Liver (tissue), 9 donors: ENCODE data around the gene PKD1L1. TPM values are rescaled to one million over a fixed set of nuclear protein-coding genes. Genes with fewer than 3 reads are reported as not detected.

Experiments used
- DNase-seq: peaks from one replicate; pipeline ENCODE4 v3.0.0-alpha.2; 2017; ENCODE audit warnings: low spot score
- H3K27ac ChIP-seq, 2 donors: one replicate each; pipeline ENCODE4 v1.7.0; 2013; ENCODE audit warnings: inconsistent platforms in 2 of 2, low read length in 2 of 2, control low read depth in 1 of 2, low read depth in 1 of 2, mild to moderate bottlenecking in 1 of 2
- H3K27me3 ChIP-seq, 4 donors: one replicate each; pipeline versions ENCODE4 v1.6.1 to v1.7.0; 2013; ENCODE audit warnings: low read length in 3 of 4, inconsistent platforms in 1 of 4, mild to moderate bottlenecking in 1 of 4, moderate library complexity in 1 of 4; ENCODE audit not compliant: control insufficient read depth in 4 of 4, insufficient read depth in 4 of 4
- H3K36me3 ChIP-seq, 4 donors: one replicate each; pipeline versions ENCODE4 v1.6.1 to v1.7.0; 2013; ENCODE audit warnings: low read length in 3 of 4, mild to moderate bottlenecking in 3 of 4, low read depth in 1 of 4, moderate library complexity in 1 of 4; ENCODE audit not compliant: control insufficient read depth in 4 of 4, insufficient read depth in 3 of 4
- H3K4me1 ChIP-seq, 4 donors: one replicate each; pipeline versions ENCODE4 v1.6.1 to v1.7.0; 2013; ENCODE audit warnings: low read length in 3 of 4, mild to moderate bottlenecking in 3 of 4, moderate library complexity in 1 of 4; ENCODE audit not compliant: control insufficient read depth in 4 of 4, insufficient read depth in 4 of 4
- H3K4me3 ChIP-seq, 3 donors: one replicate each; pipeline versions ENCODE4 v1.6.1 to v1.7.0; 2013; ENCODE audit warnings: low read length in 3 of 3, control low read depth in 1 of 3, low read depth in 1 of 3, mild to moderate bottlenecking in 1 of 3
- H3K9ac ChIP-seq, 2 donors: one replicate each; pipeline ENCODE4 v1.7.0; 2013; ENCODE audit warnings: low read length in 2 of 2, mild to moderate bottlenecking in 2 of 2, moderate library complexity in 2 of 2, control low read depth in 1 of 2, low read depth in 1 of 2
- H3K9me3 ChIP-seq, 4 donors: one replicate each; pipeline versions ENCODE4 v1.6.1 to v1.7.0; 2013; ENCODE audit warnings: low read length in 3 of 4; ENCODE audit not compliant: control insufficient read depth in 4 of 4
- EGR1 ChIP-seq, 2 donors: IDR thresholded peaks; 2 replicates each; pipeline ENCODE4 v1.6.1; 2016 to 2018; ENCODE audit warnings: antibody characterized with exemption in 2 of 2, low read depth in 2 of 2
- FOXA1 ChIP-seq: IDR thresholded peaks from 2 replicates; pipeline ENCODE4 v1.6.1; 2016; ENCODE audit warnings: antibody characterized with exemption
- FOXA2 ChIP-seq: IDR thresholded peaks from 2 replicates; pipeline ENCODE4 v1.6.1; 2016; ENCODE audit warnings: antibody characterized with exemption
- GABPA ChIP-seq, 2 donors: IDR thresholded peaks in 1 of 2; conservative IDR thresholded peaks in 1 of 2; 2 replicates each; pipeline ENCODE4 v1.6.1; 2016; ENCODE audit warnings: antibody characterized with exemption in 2 of 2, mild to moderate bottlenecking in 1 of 2, moderate library complexity in 1 of 2
- HNF4A ChIP-seq, 2 donors: conservative IDR thresholded peaks; 2 replicates each; pipeline ENCODE4 v1.6.1; 2016; ENCODE audit warnings: antibody characterized with exemption in 2 of 2, mild to moderate bottlenecking in 2 of 2
- HNF4G ChIP-seq: IDR thresholded peaks from 2 replicates; pipeline ENCODE4 v1.6.1; 2016; ENCODE audit warnings: antibody characterized with exemption
- JUND ChIP-seq, 2 donors: IDR thresholded peaks; 2 replicates each; pipeline ENCODE4 v1.6.1; 2016; ENCODE audit warnings: antibody characterized with exemption in 2 of 2
- NR2F2 ChIP-seq: IDR thresholded peaks from 2 replicates; pipeline ENCODE4 v1.6.1; 2016; ENCODE audit warnings: antibody characterized with exemption
- RAD21 ChIP-seq, 2 donors: IDR thresholded peaks; 2 replicates each; pipeline ENCODE4 v1.6.1; 2016; ENCODE audit warnings: antibody characterized with exemption in 2 of 2, mild to moderate bottlenecking in 2 of 2
- RXRA ChIP-seq, 2 donors: IDR thresholded peaks; 2 replicates each; pipeline ENCODE4 v1.6.1; 2017 to 2018; ENCODE audit warnings: antibody characterized with exemption in 2 of 2, mild to moderate bottlenecking in 1 of 2
- SP1 ChIP-seq: IDR thresholded peaks from 2 replicates; pipeline ENCODE4 v1.6.1; 2018; ENCODE audit warnings: antibody characterized with exemption, mild to moderate bottlenecking
- TAF1 ChIP-seq: conservative IDR thresholded peaks from 2 replicates; pipeline ENCODE4 v1.6.1; 2016; ENCODE audit warnings: antibody characterized with exemption, mild to moderate bottlenecking
- YY1 ChIP-seq: IDR thresholded peaks from 2 replicates; pipeline ENCODE4 v1.6.1; 2016; ENCODE audit warnings: antibody characterized with exemption, mild to moderate bottlenecking
- WGBS: extraction: QIAGEN DNeasy Blood & Tissue Kit; methylation state at CpG from one replicate; pipeline ENCODE4 v1.1.7; 2013; 5-methylcytosine and 5-hydroxymethylcytosine counted together
- polyA plus RNA-seq, 2 donors: library from polyadenylated mRNA; stranded (reverse) in 1 of 2; unstranded in 1 of 2; fragments of 200-250 nt in 1 of 2; fragments of >200 nt in 1 of 2; fragmentation: Nextera tagmentation in 1 of 2; extraction: Ambion mirVana in 1 of 2; gene quantifications; one replicate each; pipeline versions ENCODE4 v1.2.1 to v1.2.3, GENCODE V29; 2013 to 2015
- total RNA-seq, 2 donors: library from RNA; depleted of rRNA; stranded (reverse); fragments of >200 nt; gene quantifications; one replicate each; pipeline ENCODE4 v1.2.3, GENCODE V29; 2014
- TF ChIP-seq, protein P1 (sequence below): IDR thresholded peaks from 2 replicates; pipeline ENCODE4 v1.6.1; 2016; ENCODE audit warnings: antibody characterized with exemption
- TF ChIP-seq, protein P2 (sequence below): fragments of 150-350 bp; IDR thresholded peaks from 2 replicates; pipeline ENCODE4 v1.5.1; 2017; ENCODE audit warnings: improper control_type of control experiment, low read depth, low read length; ENCODE audit not compliant: missing input control
- TF ChIP-seq, protein P3 (sequence below): IDR thresholded peaks from 2 replicates; pipeline ENCODE4 v1.6.1; 2016; ENCODE audit warnings: antibody characterized with exemption
- TF ChIP-seq, protein P4 (sequence below): IDR thresholded peaks from 2 replicates; pipeline ENCODE4 v1.6.1; 2016; ENCODE audit warnings: antibody characterized with exemption, mild to moderate bottlenecking
- TF ChIP-seq, protein P5 (sequence below): IDR thresholded peaks from 2 replicates; pipeline ENCODE4 v1.6.1; 2016; ENCODE audit warnings: antibody characterized with exemption
- donor health status: healthy.
- donor health status: healthy.
- donor health status: healthy.
- donor health status: healthy.
- donor health status: healthy.

Gene PKD1L1
- total and polyA plus RNA-seq, 4 donors = 0.08 to 0.25 (median 0.11) TPM

DNA sequence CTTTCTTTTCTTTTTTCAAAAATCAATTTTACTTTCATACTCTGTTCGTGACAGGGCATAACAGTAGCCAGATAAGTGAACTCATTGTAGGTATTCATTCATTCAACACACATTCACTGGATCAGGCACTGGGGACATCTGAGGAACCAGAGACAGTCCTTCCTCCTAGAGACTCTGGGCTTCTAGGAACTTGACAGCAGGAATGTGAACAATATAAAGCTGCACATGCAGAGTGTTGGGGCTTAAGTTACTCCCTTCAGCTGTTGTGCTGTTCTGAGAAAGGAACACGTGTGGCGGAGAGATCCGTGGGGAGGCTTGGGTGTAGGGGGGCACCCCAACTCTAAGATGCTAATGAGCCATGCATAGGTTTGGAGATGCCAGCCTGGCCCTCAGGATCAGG, 120.4 kb downstream of the PKD1L1 start:
- H3K9me3 ChIP-seq = no peaks in the 10 kb centered on the region

DNA sequence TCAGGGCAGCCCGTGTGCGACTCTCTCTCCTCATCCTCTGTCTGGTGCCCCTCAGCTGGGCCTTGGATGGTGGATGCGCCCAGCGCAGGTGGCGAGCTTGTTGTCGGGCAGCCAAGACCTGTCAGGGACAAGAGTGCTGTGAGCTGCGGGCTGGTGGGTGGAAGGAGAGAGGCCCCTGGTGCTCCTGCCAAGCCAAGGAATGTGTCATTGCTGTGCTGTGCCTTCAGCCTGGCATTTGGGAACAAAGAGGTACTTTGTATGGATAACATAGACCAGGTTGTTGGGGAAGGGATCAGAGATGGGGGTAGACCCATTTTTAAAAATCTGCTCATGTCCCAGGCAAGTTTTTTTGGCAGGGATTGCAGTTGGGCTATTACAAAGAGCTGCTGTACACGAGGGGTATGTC, 120.9 kb downstream of the PKD1L1 start:
- H3K4me3 ChIP-seq = no peak overlapping the region
- peaks cover 0 to 7% (median 2%) of the 10 kb centered on the region in 4 donors for H3K4me1 ChIP-seq
- H3K27ac ChIP-seq = no peak overlapping the region
- H3K27me3 ChIP-seq = no peaks in the 10 kb centered on the region
- no peaks in the 10 kb centered on the region for H3K36me3 ChIP-seq
- WGBS = 91% methylated on average over 8 of the region's 8 CpGs
- H3K9ac ChIP-seq = no peak overlapping the region
- no peaks in the 10 kb centered on the region for H3K9me3 ChIP-seq
- no peak for DNase-seq
- TF ChIP-seq, protein P1, sequence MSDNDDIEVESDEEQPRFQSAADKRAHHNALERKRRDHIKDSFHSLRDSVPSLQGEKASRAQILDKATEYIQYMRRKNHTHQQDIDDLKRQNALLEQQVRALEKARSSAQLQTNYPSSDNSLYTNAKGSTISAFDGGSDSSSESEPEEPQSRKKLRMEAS = no peak
- TF ChIP-seq, protein P2, sequence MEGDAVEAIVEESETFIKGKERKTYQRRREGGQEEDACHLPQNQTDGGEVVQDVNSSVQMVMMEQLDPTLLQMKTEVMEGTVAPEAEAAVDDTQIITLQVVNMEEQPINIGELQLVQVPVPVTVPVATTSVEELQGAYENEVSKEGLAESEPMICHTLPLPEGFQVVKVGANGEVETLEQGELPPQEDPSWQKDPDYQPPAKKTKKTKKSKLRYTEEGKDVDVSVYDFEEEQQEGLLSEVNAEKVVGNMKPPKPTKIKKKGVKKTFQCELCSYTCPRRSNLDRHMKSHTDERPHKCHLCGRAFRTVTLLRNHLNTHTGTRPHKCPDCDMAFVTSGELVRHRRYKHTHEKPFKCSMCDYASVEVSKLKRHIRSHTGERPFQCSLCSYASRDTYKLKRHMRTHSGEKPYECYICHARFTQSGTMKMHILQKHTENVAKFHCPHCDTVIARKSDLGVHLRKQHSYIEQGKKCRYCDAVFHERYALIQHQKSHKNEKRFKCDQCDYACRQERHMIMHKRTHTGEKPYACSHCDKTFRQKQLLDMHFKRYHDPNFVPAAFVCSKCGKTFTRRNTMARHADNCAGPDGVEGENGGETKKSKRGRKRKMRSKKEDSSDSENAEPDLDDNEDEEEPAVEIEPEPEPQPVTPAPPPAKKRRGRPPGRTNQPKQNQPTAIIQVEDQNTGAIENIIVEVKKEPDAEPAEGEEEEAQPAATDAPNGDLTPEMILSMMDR = no peak
- TF ChIP-seq, protein P3, sequence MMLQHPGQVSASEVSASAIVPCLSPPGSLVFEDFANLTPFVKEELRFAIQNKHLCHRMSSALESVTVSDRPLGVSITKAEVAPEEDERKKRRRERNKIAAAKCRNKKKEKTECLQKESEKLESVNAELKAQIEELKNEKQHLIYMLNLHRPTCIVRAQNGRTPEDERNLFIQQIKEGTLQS = no peak
- TF ChIP-seq GABPA (IDR thresholded peaks at IDR 0.05 in 1 of 2, conservative IDR thresholded peaks at IDR 0.05 in 1 of 2) = no peak
- TF ChIP-seq FOXA1 = no peak
- no peak for TF ChIP-seq HNF4A (conservative IDR thresholded peaks at IDR 0.05)
- TF ChIP-seq TAF1 = no peak

More for the DNA sequence above, 120.4 kb downstream of the PKD1L1 start:
- Histone ChIP-seq H3K27ac (no peak overlapping the region), H3K4me1 (peaks cover 0 to 7% (median 2%) of the 10 kb centered on the region in 4 donors), H3K36me3 (no peaks in the 10 kb centered on the region), H3K4me3 (no peak overlapping the region), H3K27me3 (no peaks in the 10 kb centered on the region), H3K9ac (no peak overlapping the region)
- no peak for DNase-seq
- TF ChIP-seq, protein P1 = no peak
- TF ChIP-seq EGR1 (IDR thresholded peaks at IDR 0.05; ENCODE audit: low read depth in 2 of 2) (no peak), SP1 (no peak), TAF1 (no peak), JUND (IDR thresholded peaks at IDR 0.05) (no peak), HNF4G (no peak), FOXA2 (no peak), HNF4A (conservative IDR thresholded peaks at IDR 0.05) (no peak), YY1 (no peak), RAD21 (IDR thresholded peaks at IDR 0.05) (no peak), GABPA (IDR thresholded peaks at IDR 0.05 in 1 of 2, conservative IDR thresholded peaks at IDR 0.05 in 1 of 2) (no peak), FOXA1 (no peak), RXRA (IDR thresholded peaks at IDR 0.05) (no peak), NR2F2 (no peak)
- TF ChIP-seq, protein P4, sequence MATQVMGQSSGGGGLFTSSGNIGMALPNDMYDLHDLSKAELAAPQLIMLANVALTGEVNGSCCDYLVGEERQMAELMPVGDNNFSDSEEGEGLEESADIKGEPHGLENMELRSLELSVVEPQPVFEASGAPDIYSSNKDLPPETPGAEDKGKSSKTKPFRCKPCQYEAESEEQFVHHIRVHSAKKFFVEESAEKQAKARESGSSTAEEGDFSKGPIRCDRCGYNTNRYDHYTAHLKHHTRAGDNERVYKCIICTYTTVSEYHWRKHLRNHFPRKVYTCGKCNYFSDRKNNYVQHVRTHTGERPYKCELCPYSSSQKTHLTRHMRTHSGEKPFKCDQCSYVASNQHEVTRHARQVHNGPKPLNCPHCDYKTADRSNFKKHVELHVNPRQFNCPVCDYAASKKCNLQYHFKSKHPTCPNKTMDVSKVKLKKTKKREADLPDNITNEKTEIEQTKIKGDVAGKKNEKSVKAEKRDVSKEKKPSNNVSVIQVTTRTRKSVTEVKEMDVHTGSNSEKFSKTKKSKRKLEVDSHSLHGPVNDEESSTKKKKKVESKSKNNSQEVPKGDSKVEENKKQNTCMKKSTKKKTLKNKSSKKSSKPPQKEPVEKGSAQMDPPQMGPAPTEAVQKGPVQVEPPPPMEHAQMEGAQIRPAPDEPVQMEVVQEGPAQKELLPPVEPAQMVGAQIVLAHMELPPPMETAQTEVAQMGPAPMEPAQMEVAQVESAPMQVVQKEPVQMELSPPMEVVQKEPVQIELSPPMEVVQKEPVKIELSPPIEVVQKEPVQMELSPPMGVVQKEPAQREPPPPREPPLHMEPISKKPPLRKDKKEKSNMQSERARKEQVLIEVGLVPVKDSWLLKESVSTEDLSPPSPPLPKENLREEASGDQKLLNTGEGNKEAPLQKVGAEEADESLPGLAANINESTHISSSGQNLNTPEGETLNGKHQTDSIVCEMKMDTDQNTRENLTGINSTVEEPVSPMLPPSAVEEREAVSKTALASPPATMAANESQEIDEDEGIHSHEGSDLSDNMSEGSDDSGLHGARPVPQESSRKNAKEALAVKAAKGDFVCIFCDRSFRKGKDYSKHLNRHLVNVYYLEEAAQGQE = no peak
- TF ChIP-seq, protein P5, sequence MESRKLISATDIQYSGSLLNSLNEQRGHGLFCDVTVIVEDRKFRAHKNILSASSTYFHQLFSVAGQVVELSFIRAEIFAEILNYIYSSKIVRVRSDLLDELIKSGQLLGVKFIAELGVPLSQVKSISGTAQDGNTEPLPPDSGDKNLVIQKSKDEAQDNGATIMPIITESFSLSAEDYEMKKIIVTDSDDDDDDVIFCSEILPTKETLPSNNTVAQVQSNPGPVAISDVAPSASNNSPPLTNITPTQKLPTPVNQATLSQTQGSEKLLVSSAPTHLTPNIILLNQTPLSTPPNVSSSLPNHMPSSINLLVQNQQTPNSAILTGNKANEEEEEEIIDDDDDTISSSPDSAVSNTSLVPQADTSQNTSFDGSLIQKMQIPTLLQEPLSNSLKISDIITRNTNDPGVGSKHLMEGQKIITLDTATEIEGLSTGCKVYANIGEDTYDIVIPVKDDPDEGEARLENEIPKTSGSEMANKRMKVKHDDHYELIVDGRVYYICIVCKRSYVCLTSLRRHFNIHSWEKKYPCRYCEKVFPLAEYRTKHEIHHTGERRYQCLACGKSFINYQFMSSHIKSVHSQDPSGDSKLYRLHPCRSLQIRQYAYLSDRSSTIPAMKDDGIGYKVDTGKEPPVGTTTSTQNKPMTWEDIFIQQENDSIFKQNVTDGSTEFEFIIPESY = no peak
- TF ChIP-seq, protein P2 = no peak
- 89% methylated on average over 4 of the region's 4 CpGs for WGBS
